HG03442 (cell line): Measurements from ENCODE around the gene DOCK6.

Experiments
- ATAC-seq: cut with Tn5 transposase; IDR thresholded peaks from one replicate; pipeline ENCODE4 v1.9.1; 2021; ENCODE audit warnings: mild to moderate bottlenecking, moderate library complexity; ENCODE audit not compliant: unreplicated experiment

The DOCK6 gene

GRCh38 chr19:11274533-11275086, 12.3 kb upstream of the DOCK6 start:
- no peak for ATAC-seq

GRCh38 chr19:11273989-11274388, 11.7 kb upstream of the DOCK6 start:
- ATAC-seq = no peak

DNA sequence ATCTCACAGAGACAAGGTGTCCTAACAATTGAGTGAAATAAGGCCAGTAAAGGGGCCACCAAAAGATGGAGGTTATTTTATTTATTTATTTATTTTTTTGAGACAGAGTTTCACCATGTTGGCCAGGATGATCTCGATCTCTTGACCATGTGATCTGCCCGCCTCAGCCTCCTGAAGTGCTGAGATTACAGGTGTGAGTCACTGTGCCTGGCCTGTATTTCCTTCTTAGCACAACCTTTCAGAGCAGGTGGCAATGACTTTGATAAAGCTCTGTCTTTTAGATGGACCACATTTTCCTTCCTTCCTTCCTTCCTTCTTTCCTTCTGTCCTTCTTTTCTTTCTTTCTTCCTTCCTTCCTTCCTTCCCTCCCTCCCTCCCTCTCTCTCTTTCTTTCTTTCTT, 11.0 kb upstream of the DOCK6 start:
- ATAC-seq = no peak

GRCh38 chr19:11269408-11269807, 7.1 kb upstream of the DOCK6 start:
- no peak for ATAC-seq

GRCh38 chr19:11268783-11269267, 6.5 kb upstream of the DOCK6 start:
- no peak for ATAC-seq

DNA sequence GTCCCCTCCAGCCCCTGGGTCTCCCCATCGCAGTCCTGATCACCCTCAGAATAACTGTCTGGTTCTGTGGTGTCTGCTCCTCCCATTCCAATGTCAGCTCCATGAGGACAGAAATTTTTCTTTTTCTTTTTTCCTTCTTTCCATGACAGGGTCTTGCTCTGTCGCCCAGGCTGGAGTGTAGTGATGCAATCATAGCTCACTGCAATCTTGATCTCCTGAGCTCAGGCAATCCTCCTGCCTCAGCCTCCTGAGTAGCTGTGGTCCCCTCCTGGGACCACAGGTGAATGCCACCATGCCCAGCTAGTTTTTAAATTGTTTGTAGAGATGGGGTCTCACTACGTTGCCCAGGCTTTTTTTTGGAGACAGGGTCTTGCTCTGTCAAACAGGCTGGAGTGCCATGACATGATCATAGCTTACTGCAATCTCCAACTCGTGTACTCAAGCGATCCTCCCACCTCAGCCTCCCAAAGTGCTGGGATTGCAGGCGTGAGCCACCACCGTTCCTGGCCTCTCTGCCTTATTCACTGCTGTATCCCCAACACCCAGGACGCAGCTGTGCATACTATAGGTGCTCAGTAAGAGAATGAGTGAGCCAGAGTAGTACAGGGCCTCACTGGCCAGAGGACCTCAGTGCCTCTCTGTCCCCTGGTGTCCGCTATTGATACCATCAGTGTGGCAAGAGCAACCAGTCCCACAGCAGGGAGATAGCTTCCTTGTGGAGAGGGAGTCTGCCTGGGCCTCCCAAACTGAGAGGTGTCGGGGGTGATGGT, 5.2 kb upstream of the DOCK6 start:
- no peak for ATAC-seq

DNA sequence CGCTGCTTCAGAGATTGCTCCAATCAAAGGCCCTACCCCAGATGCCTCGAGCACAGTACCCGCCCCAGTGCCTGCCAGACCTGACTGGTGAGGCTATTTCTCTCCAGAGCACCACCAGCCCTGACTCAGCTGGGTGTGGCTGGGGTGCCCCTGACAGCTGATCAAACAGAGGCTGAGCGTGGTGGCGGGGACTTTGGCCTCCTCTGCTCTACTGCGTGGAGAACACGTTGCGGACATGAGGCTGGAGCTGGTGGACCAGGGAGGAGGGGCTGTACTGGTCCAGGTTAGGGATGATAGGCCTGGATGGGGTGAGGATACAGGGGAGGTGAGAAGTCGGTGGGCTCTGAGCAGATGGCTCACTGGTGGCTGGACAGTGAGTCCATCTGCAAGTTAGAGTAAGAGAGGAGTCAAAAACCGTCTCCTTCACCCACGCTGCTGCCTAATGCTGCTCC, 3.5 kb upstream of the DOCK6 start:
- ATAC-seq = no peak

DNA sequence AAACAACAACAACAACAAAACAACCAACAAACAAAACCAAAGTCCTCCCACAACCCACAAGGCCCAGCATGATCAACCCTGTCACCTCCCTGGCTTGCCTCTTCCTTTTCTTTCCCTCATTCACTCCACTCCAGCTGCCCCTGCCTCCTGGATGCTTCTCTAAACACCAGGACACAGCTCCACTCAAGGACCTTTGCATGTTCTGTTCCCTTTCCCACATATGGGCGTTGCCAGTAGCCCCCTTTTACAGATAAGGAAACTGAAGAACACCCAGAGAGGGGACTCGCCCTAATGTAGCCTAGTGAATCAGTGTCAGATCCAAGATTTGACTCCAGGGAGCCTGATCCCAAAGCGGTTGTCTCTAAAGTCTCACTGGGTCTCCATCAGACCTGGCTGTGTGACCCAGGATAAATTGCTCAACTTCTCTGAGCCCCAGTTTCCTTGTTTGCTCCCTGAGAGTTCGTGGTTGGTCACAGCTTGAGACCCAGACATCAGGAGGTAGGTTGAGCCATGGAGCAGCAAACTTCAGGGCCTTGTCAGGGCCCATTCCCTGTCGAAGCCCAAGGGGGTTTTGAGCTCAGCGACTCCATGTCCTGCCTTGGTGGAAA, 3.0 kb upstream of the DOCK6 start:
- no peak for ATAC-seq

DNA sequence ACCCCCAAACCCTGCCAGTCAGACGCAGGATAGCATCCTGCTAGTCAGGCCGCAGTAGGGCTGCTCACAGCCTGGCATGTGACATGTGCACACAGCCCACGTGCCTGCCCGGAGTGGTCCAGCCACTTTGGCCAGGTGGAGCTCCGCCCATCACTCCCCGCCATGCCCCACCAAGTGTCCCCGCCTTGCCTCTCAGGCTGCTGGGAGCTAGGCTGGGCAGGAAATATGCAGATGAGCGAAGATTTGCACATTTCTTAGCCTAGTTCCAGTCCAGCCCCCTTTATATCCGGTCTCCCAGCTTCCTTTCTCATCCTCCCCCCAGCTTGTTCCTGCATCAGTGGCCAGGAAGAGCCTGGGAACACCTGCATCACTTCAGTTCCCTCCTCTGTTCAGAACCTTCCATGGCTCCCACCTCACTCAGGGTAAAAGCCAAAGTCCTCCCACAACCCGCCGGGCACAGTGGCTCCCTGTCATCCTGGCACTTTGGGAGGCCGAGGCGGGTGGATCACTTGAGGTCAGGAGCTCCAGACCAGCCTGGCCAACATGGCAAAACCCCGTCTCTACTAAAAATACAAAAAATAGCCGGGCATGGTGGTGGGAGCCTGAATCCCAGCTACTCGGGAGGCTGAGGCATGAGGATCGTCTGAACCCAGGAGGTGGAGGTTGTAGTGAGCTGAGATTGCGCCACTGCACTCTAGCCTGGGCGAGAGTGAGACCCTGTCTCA, 2.3 kb upstream of the DOCK6 start:
- no peak for ATAC-seq

- no peak for ATAC-seq
These were observed 1.4 kb upstream of the DOCK6 start for GRCh38 chr19:11263726-11264125.

DNA sequence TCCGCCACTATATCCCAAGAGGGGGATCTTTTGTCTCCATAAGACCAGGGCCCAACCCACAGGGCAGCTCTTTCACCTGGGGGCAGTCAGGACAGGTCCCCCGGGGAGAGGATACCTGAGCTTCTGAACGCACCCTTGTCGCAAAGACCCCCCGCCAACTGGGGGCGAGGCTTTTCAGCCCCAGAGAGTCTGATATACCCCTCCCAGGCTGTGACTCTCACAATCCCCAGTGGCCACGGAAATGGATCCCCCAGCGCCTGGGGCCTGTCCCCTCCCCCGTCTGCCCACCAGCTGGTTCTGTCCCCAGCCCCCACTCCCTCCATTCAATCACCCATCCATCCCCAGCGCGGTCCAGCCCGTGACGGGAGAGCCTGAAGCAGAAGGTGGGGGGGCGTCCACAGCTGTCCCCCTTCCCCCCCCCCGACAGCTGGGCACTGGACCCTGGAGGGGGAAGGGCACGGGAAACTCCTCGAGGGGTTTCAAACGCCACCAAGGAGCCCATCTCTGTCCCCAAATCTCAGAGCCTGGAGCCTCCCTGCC, 823 bp downstream of the DOCK6 start:
- ATAC-seq = no peak

- ATAC-seq = no peak
These were observed 1.3 kb downstream of the DOCK6 start for GRCh38 chr19:11260996-11261395.

GRCh38 chr19:11257846-11258380, 4.4 kb downstream of the DOCK6 start:
- no peak for ATAC-seq

- ATAC-seq = no peak
These were observed 6.1 kb downstream of the DOCK6 start for GRCh38 chr19:11256189-11256588.

DNA sequence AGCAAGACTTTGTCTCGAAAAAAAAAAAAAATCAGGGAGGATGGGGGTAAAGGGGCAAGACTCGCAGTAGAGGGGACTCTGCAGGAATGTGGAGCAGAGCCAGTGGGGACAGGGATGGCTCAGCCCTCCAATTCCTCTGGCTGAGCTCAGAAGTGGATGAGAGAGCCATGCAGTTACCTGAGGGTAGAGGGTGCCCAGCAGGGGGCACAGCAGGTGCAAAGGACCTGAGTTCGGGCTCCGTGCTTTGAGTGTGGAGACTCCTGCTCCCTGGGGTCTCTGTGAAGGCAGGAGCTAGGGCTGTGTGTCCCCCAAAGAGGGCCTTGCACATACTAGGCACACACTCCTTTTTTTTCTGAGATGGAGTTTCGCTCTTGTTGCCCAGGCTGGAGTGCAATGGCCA, 7.7 kb downstream of the DOCK6 start:
- no peak for ATAC-seq

GRCh38 chr19:11252665-11253355, 9.5 kb downstream of the DOCK6 start:
- no peak for ATAC-seq

GRCh38 chr19:11251650-11252314, 10.5 kb downstream of the DOCK6 start:
- no peak for ATAC-seq

- ATAC-seq = no peak
These were observed 11.1 kb downstream of the DOCK6 start for GRCh38 chr19:11251217-11251616.

- no peak for ATAC-seq
These were observed 13.5 kb downstream of the DOCK6 start for GRCh38 chr19:11248852-11249251.

GRCh38 chr19:11247934-11248333, 14.4 kb downstream of the DOCK6 start:
- no peak for ATAC-seq
